ENCODE results near the gene PLEKHA3.
"Not testable (repeated sequence)": the region's sequence is repeated elsewhere in the genome, so short reads cannot be mapped to it uniquely, and the experiment has no call there.

PLEKHA3 gene

DNA sequence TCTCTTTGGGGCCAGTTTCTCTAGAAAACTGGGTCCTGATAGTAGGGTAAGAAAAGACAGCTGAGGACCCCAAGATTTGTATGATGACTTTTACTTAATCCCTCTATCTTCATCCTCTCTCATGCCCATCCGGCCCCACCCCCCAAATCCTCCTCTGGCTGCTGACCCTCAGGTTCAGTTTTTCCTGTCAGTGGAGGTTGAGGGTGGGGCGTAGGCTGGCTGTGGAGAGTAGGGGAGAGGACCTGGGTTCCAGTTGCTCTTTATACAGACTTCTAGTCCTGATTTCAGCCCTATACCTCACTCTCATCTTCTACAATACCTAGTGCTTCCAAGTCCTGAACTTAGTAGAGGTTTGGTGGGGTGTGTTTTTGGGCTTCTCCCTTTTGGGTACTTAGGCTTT, 28.4 kb downstream of the PLEKHA3 start:
- no peak overlapping the region for H3K4me3 ChIP-seq (ENCODE audit: low read depth in 1 of 2, low read length in 2 of 2)
- H3K4me1 ChIP-seq (ENCODE audit: insufficient read depth, low read length): no peaks in the 10 kb centered on the region
- H3K9me3 ChIP-seq (ENCODE audit: low read length): no peaks in the 10 kb centered on the region
- no peak overlapping the region for H3K9ac ChIP-seq (ENCODE audit: low read length)
- H3K27ac ChIP-seq (ENCODE audit: low read depth, low read length): no peak overlapping the region
- peaks cover 9% of the 10 kb centered on the region for H3K36me3 ChIP-seq (ENCODE audit: insufficient read depth, low read length)
- no peaks in the 10 kb centered on the region for H3K27me3 ChIP-seq (ENCODE audit: control insufficient read depth in 1 of 2, insufficient read depth in 2 of 2, low read length in 2 of 2)

DNA sequence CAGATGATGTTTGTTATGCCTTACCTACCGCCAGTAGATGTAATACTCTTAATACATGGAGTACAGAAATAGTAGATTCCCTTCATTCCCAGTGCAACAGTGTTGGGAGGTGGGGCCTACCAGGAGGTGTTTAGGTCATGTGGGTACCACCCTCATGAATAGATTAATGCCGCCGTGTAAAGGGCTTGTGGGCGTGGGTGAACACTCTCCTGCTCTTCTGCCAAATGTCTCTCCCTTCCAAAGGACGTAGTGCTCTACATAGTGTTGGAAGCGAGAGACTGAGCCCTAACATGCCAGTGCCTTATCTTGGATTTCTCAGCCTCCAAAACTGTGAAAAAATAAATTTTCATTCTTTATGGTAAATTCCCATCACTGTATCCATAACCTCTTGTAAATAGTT, 30.1 kb downstream of the PLEKHA3 start:
- H3K4me3 ChIP-seq (ENCODE audit: low read depth in 1 of 2, low read length in 2 of 2): no peak overlapping the region
- H3K9me3 ChIP-seq (ENCODE audit: low read length): no peaks in the 10 kb centered on the region
- no peaks in the 10 kb centered on the region for H3K27me3 ChIP-seq (ENCODE audit: control insufficient read depth in 1 of 2, insufficient read depth in 2 of 2, low read length in 2 of 2)
- H3K9ac ChIP-seq (ENCODE audit: low read length): no peak overlapping the region
- no peak overlapping the region for H3K27ac ChIP-seq (ENCODE audit: low read depth, low read length)
- H3K4me1 ChIP-seq (ENCODE audit: insufficient read depth, low read length): no peaks in the 10 kb centered on the region
- peaks cover 5% of the 10 kb centered on the region for H3K36me3 ChIP-seq (ENCODE audit: insufficient read depth, low read length)

DNA sequence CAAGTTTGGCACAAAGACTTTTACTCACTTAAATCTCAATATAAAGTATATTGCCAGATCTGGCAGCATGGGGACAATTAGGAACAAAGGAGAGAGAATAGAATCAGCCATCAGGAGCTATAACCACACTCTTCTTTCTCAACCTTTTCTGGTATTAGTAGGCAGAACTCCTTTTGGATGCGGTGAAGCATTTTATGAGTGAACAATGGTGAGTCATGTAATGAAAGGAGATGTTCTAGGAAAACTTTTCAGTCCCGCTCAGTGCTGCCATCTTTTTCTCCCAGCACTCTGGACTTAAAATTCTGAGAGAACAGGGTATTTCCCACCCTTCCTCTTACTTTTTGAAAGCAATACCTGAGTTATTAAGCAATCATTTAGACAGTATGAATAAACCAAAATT, 32.2 kb downstream of the PLEKHA3 start:
- Histone ChIP-seq H3K36me3 (ENCODE audit: insufficient read depth, low read length) (no peaks in the 10 kb centered on the region), H3K27me3 (ENCODE audit: control insufficient read depth in 1 of 2, insufficient read depth in 2 of 2, low read length in 2 of 2) (no peaks in the 10 kb centered on the region), H3K9me3 (ENCODE audit: low read length) (no peaks in the 10 kb centered on the region), H3K4me3 (ENCODE audit: low read depth in 1 of 2, low read length in 2 of 2) (no peak overlapping the region), H3K9ac (ENCODE audit: low read length) (no peak overlapping the region), H3K27ac (ENCODE audit: low read depth, low read length) (no peak overlapping the region), H3K4me1 (ENCODE audit: insufficient read depth, low read length) (no peaks in the 10 kb centered on the region)

GRCh38 chr2:178513876-178514275, 33.6 kb downstream of the PLEKHA3 start:
- Histone ChIP-seq H3K36me3 (ENCODE audit: insufficient read depth, low read length) (peaks cover 8% of the 10 kb centered on the region), H3K4me1 (ENCODE audit: insufficient read depth, low read length) (no peaks in the 10 kb centered on the region), H3K27me3 (ENCODE audit: control insufficient read depth in 1 of 2, insufficient read depth in 2 of 2, low read length in 2 of 2) (no peaks in the 10 kb centered on the region), H3K27ac (ENCODE audit: low read depth, low read length) (no peak overlapping the region), H3K9ac (ENCODE audit: low read length) (no peak overlapping the region), H3K9me3 (ENCODE audit: low read length) (no peaks in the 10 kb centered on the region), H3K4me3 (ENCODE audit: low read depth in 1 of 2, low read length in 2 of 2) (no peak overlapping the region)

DNA sequence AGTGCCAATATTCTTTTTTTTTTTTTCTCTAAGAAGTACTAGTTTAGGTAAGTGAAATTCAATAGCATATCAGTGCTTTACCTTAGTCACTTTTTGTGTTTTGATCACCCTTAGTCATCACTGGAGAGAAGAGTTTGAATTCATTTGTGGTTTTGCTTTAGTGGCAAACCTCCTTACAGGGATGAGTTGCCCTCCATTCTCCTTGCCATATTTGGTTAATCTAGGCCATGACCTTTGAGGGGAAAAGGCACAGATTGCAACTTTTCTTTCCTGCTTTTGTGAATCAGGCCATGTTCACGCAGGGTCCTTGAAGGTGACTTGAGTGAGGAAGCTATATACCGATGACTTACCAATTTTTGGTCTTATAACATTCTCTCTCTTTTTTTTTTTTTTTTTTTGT, 34.4 kb downstream of the PLEKHA3 start:
- H3K4me1 ChIP-seq (ENCODE audit: insufficient read depth, low read length): no peaks in the 10 kb centered on the region
- H3K9me3 ChIP-seq (ENCODE audit: low read length): no peaks in the 10 kb centered on the region
- H3K36me3 ChIP-seq (ENCODE audit: insufficient read depth, low read length): peaks cover 9% of the 10 kb centered on the region
- no peak overlapping the region for H3K9ac ChIP-seq (ENCODE audit: low read length)
- H3K27me3 ChIP-seq (ENCODE audit: control insufficient read depth in 1 of 2, insufficient read depth in 2 of 2, low read length in 2 of 2): no peaks in the 10 kb centered on the region
- H3K4me3 ChIP-seq (ENCODE audit: low read depth in 1 of 2, low read length in 2 of 2): no peak overlapping the region
- H3K27ac ChIP-seq (ENCODE audit: low read depth, low read length): no peak overlapping the region

GRCh38 chr2:178517496-178517895, 37.2 kb downstream of the PLEKHA3 start:
- Histone ChIP-seq H3K27me3 (ENCODE audit: control insufficient read depth in 1 of 2, insufficient read depth in 2 of 2, low read length in 2 of 2) (no peaks in the 10 kb centered on the region), H3K27ac (ENCODE audit: low read depth, low read length) (no peak overlapping the region), H3K4me1 (ENCODE audit: insufficient read depth, low read length) (no peaks in the 10 kb centered on the region), H3K9me3 (ENCODE audit: low read length) (no peaks in the 10 kb centered on the region), H3K4me3 (ENCODE audit: low read depth in 1 of 2, low read length in 2 of 2) (no peak overlapping the region), H3K36me3 (ENCODE audit: insufficient read depth, low read length) (peaks cover 9% of the 10 kb centered on the region), H3K9ac (ENCODE audit: low read length) (no peak overlapping the region)

- Histone ChIP-seq H3K9ac (ENCODE audit: low read length) (no peak overlapping the region), H3K36me3 (ENCODE audit: insufficient read depth, low read length) (peaks cover 9% of the 10 kb centered on the region), H3K4me3 (ENCODE audit: low read depth in 1 of 2, low read length in 2 of 2) (no peak overlapping the region), H3K9me3 (ENCODE audit: low read length) (no peaks in the 10 kb centered on the region), H3K27ac (ENCODE audit: low read depth, low read length) (no peak overlapping the region), H3K4me1 (ENCODE audit: insufficient read depth, low read length) (no peaks in the 10 kb centered on the region), H3K27me3 (ENCODE audit: control insufficient read depth in 1 of 2, insufficient read depth in 2 of 2, low read length in 2 of 2) (no peaks in the 10 kb centered on the region)
Measured at GRCh38 chr2:178521304-178522150, 41.3 kb downstream of the PLEKHA3 start.

- Histone ChIP-seq H3K27ac (ENCODE audit: low read depth, low read length) (peak overlapping the region; percentile 39), H3K9ac (ENCODE audit: low read length) (peak overlapping the region; percentile 69), H3K4me1 (ENCODE audit: insufficient read depth, low read length) (no peaks in the 10 kb centered on the region), H3K9me3 (ENCODE audit: low read length) (no peaks in the 10 kb centered on the region), H3K4me3 (ENCODE audit: low read depth in 1 of 2, low read length in 2 of 2) (peak overlapping the region; percentile 53 to 67), H3K36me3 (ENCODE audit: insufficient read depth, low read length) (peaks cover 9% of the 10 kb centered on the region), H3K27me3 (ENCODE audit: control insufficient read depth in 1 of 2, insufficient read depth in 2 of 2, low read length in 2 of 2) (no peaks in the 10 kb centered on the region)
Measured at GRCh38 chr2:178522950-178523595, 42.8 kb downstream of the PLEKHA3 start.

- Histone ChIP-seq H3K4me3 (ENCODE audit: low read depth in 1 of 2, low read length in 2 of 2) (peak overlapping the region; percentile 53 to 67), H3K27me3 (ENCODE audit: control insufficient read depth in 1 of 2, insufficient read depth in 2 of 2, low read length in 2 of 2) (no peaks in the 10 kb centered on the region), H3K9ac (ENCODE audit: low read length) (peak overlapping the region; percentile 69), H3K36me3 (ENCODE audit: insufficient read depth, low read length) (peaks cover 3% of the 10 kb centered on the region), H3K4me1 (ENCODE audit: insufficient read depth, low read length) (no peaks in the 10 kb centered on the region), H3K27ac (ENCODE audit: low read depth, low read length) (peak overlapping the region; percentile 39), H3K9me3 (ENCODE audit: low read length) (no peaks in the 10 kb centered on the region)
Measured at GRCh38 chr2:178523596-178524134, 43.4 kb downstream of the PLEKHA3 start.

GRCh38 chr2:178525010-178525409, 44.8 kb downstream of the PLEKHA3 start:
- not testable (repeated sequence) for H3K9me3 ChIP-seq (ENCODE audit: low read length); H3K4me1 ChIP-seq (ENCODE audit: insufficient read depth, low read length); H3K27ac ChIP-seq (ENCODE audit: low read depth, low read length); H3K27me3 ChIP-seq (ENCODE audit: control insufficient read depth in 1 of 2, insufficient read depth in 2 of 2, low read length in 2 of 2); H3K36me3 ChIP-seq (ENCODE audit: insufficient read depth, low read length); H3K4me3 ChIP-seq (ENCODE audit: low read depth in 1 of 2, low read length in 2 of 2); H3K9ac ChIP-seq (ENCODE audit: low read length)

- not testable (repeated sequence) for H3K27me3 ChIP-seq (ENCODE audit: control insufficient read depth in 1 of 2, insufficient read depth in 2 of 2, low read length in 2 of 2)
Measured at GRCh38 chr2:178525460-178525859, 45.2 kb downstream of the PLEKHA3 start.

More at GRCh38 chr2:178525460-178525859, 45.2 kb downstream of the PLEKHA3 start:
- H3K9me3 ChIP-seq (ENCODE audit: low read length); H3K9ac ChIP-seq (ENCODE audit: low read length); H3K27ac ChIP-seq (ENCODE audit: low read depth, low read length); H3K4me1 ChIP-seq (ENCODE audit: insufficient read depth, low read length); H3K4me3 ChIP-seq (ENCODE audit: low read depth in 1 of 2, low read length in 2 of 2); H3K36me3 ChIP-seq (ENCODE audit: insufficient read depth, low read length): not testable (repeated sequence)
